Mucosa of stomach (tissue), 1 donor: Measurements from ENCODE around the gene FAM209B.
"Not testable (repeated sequence)": the region's sequence is repeated elsewhere in the genome, so short reads cannot be mapped to it uniquely, and the experiment has no call there.

ENCODE experiments used
- H3K27me3 ChIP-seq: one replicate; pipeline ENCODE4 v1.7.0; 2013; ENCODE audit warnings: mild to moderate bottlenecking, low read length; ENCODE audit not compliant: control insufficient read depth, insufficient read depth
- H3K36me3 ChIP-seq: one replicate; pipeline ENCODE4 v1.7.0; 2013; ENCODE audit warnings: low read length; ENCODE audit not compliant: control insufficient read depth, insufficient read depth
- H3K4me1 ChIP-seq: one replicate; pipeline ENCODE4 v1.7.0; 2013; ENCODE audit warnings: mild to moderate bottlenecking, low read length; ENCODE audit not compliant: control insufficient read depth, insufficient read depth
- H3K4me3 ChIP-seq: one replicate; pipeline ENCODE4 v1.7.0; 2013; ENCODE audit warnings: low read length
- H3K9ac ChIP-seq: one replicate; pipeline ENCODE4 v1.7.0; 2013; ENCODE audit warnings: mild to moderate bottlenecking, low read length, moderate library complexity
- H3K9me3 ChIP-seq: one replicate; pipeline ENCODE4 v1.7.0; 2013; ENCODE audit warnings: mild to moderate bottlenecking, low read length, moderate library complexity; ENCODE audit not compliant: control insufficient read depth
- donor health status: Pancreatic carcinoma.

The FAM209B gene

GRCh38 chr20:56532946-56533345 is at the start of gene FAM209B:
Gene FAM209B (plus strand): TSS chr20:56533246. CDS start chr20:56533342, 96 bp downstream.
- H3K9me3 ChIP-seq, H3K27me3 ChIP-seq, H3K9ac ChIP-seq, H3K4me1 ChIP-seq, H3K36me3 ChIP-seq, H3K4me3 ChIP-seq: not testable (repeated sequence)

- H3K9ac ChIP-seq, result no peak overlapping the region
- no peaks in the 10 kb centered on the region for H3K27me3 ChIP-seq
- no peaks in the 10 kb centered on the region for H3K4me1 ChIP-seq
- no peaks in the 10 kb centered on the region for H3K9me3 ChIP-seq
- H3K36me3 ChIP-seq, result peaks cover 15% of the 10 kb centered on the region
- no peak overlapping the region for H3K4me3 ChIP-seq
Observed at GRCh38 chr20:56483970-56484369, 49.1 kb upstream of the FAM209B start.

DNA sequence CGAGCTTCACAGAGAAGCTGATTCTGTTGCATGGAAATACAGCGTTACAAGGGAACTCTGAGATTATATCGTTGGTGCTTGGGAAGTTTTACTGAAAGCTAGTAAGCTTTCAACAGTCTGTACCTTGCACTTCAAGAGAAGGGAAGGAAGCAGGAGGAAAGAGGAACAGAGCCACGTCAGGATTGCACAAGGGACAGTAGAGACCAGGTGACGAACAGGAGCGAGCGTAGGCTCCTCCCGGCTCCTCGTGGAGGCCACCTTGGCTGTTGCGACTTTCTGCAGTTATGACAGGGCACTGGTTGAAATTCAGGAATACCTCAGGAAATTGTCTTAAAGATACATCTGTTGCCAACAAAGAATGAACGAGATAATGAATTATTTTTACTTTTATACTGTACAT is 45.8 kb upstream of the FAM209B start:
- Histone ChIP-seq H3K4me3 (no peak overlapping the region), H3K36me3 (peaks cover 15% of the 10 kb centered on the region), H3K27me3 (no peaks in the 10 kb centered on the region), H3K9ac (no peak overlapping the region), H3K4me1 (no peaks in the 10 kb centered on the region), H3K9me3 (no peaks in the 10 kb centered on the region)

DNA sequence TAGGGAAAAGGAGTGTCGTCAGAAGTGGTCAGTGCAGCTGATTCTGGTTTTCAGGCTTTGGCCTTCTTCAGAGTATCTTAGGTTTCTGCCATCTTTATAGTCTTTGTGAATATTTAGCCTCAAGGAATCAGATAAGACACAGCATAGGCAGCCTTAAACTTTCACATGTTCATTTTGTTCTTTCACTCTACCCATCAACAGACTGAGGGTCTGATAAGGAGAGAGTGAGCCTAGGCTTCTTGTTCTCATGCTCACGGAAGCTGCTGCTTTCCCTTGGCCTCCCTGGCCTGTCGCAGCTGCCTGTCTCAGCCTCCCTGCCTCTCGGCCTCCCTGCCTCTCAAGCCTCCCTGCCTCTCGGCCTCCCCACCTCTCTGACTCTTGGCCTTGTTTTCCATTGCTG is 44.5 kb upstream of the FAM209B start:
- H3K27me3 ChIP-seq, result no peaks in the 10 kb centered on the region
- H3K4me1 ChIP-seq, result no peaks in the 10 kb centered on the region
- no peak overlapping the region for H3K4me3 ChIP-seq
- H3K9me3 ChIP-seq, result no peaks in the 10 kb centered on the region
- no peak overlapping the region for H3K9ac ChIP-seq
- peaks cover 15% of the 10 kb centered on the region for H3K36me3 ChIP-seq

DNA sequence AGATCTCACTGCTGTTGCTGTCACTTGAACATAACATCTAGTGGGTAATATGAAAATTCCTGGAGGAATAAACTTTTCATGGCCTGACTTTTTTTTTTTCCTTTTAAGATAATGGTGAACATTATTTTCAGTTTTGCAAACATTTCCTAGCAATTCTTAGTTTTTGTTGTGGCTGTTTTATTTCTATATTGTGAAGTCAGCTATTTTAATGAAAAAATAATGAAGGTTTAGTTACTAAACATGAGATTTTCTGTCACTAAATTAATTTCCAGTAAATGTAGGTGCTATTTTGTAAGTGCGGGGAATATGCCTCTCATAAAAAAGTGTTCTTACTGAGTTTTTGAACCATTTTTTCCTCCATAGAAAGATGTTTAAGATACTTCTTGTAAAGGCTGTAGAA is 31.9 kb upstream of the FAM209B start:
- Histone ChIP-seq H3K36me3 (no peaks in the 10 kb centered on the region), H3K9ac (no peak overlapping the region), H3K4me3 (no peak overlapping the region), H3K27me3 (no peaks in the 10 kb centered on the region), H3K9me3 (no peaks in the 10 kb centered on the region), H3K4me1 (no peaks in the 10 kb centered on the region)

- no peaks in the 10 kb centered on the region for H3K4me1 ChIP-seq
- no peak overlapping the region for H3K9ac ChIP-seq
- no peak overlapping the region for H3K4me3 ChIP-seq
- H3K36me3 ChIP-seq, result no peaks in the 10 kb centered on the region
- H3K9me3 ChIP-seq, result no peaks in the 10 kb centered on the region
- no peaks in the 10 kb centered on the region for H3K27me3 ChIP-seq
Observed at GRCh38 chr20:56503916-56504315, 29.1 kb upstream of the FAM209B start.

DNA sequence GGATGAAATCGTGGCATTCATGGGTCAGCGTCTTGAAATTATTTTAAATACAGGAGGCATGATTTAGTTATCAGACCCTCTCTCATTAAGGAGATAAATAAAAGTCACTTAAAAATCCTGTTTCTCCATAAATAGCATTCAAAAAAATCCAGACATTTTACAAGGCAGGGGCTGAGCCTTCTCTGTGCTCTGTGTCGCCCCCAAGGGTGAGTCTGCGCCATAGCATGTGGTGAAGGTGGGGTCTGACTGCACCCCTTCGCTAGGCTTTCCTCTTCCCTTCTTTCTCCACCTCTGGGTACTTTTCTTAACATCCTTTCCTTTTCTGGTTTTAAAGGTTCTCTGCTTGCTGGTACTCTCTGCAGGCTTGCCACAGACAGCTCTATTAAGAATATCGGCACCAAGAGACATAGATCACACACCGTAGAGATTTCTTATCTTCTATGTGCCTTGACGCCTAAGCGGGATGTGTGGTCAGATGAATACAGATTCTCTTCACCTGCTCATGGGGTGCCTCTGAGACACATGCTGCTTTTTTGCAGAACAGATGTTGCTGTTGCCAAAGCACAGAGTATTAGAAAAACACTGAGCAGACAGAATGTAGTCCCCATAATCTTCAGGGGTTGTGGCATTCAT is 28.6 kb upstream of the FAM209B start:
- H3K27me3 ChIP-seq, result no peaks in the 10 kb centered on the region
- H3K4me3 ChIP-seq, result no peak overlapping the region
- H3K9ac ChIP-seq, result no peak overlapping the region
- H3K9me3 ChIP-seq, result no peaks in the 10 kb centered on the region
- no peaks in the 10 kb centered on the region for H3K4me1 ChIP-seq
- no peaks in the 10 kb centered on the region for H3K36me3 ChIP-seq

DNA sequence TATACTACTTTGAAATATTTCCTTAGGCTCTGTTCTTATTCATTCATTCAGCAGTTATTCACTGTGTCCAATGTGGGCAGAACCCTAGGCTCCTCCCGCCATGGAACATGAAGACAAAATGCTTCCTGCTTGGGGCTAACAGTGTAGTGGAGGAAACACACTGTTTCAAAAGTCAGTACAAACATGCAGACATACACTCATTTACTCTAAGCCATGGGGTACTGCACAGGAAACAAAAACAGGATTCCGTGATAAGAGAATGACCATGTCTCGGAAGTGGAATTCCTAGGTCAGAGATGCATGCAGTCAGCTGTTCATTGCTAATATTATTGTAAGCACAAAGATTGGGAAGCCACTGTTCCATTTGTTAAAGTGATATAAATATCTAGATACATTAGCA is 26.9 kb upstream of the FAM209B start:
- Histone ChIP-seq H3K9me3 (no peaks in the 10 kb centered on the region), H3K9ac (no peak overlapping the region), H3K4me3 (no peak overlapping the region), H3K27me3 (no peaks in the 10 kb centered on the region), H3K36me3 (no peaks in the 10 kb centered on the region), H3K4me1 (no peaks in the 10 kb centered on the region)

- Histone ChIP-seq H3K4me3 (no peak overlapping the region), H3K4me1 (no peaks in the 10 kb centered on the region), H3K36me3 (no peaks in the 10 kb centered on the region), H3K9ac (no peak overlapping the region), H3K27me3 (no peaks in the 10 kb centered on the region), H3K9me3 (no peaks in the 10 kb centered on the region)
Observed at GRCh38 chr20:56511926-56512325, 21.1 kb upstream of the FAM209B start.

DNA sequence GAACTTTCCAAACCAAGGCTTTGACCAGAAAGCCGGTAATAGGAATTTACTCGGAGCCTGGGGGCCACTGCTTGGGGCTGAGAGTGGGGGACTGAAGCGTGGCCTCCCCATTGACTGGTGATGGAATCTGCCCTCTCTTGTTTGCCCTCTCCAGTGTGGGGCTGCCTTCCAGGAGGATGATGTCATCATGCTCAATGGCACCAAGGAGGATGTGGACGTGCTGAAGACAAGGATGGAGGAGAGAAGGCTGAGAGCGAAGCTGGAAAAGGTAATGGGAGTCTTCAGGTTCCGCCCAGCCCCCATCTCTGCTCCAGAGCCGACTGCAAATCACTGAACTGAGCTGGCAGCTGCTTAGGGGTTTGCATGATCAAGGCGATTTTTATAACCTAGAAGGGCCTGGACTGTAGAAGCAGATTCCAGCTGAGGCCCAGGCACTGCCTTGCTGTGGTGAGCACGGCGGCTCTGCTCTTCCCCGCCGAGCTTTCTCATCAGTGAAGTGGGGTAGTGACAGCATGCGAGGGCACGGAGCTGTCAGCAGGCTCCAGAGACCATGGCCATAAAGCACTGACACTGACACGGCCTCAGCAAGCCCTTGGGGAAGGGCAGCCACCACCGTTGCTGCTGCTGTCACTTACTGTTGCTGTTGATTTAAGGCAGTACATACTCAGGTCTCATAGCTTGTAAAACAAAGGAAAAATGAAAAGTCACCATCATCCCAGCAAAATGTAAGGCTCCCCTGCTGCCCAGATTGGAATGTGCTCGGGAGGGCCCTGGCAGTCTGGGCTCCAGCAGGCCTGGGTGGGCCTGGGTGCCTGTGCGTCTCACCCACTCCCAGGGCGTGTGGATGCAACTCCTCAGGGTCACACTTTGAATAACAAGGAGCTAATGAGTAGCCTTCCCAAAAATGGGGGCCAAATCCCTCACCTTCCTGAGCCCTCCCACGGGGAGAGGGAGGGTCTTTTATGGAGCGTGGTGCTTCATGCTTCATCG is 19.6 kb upstream of the FAM209B start:
- no peak overlapping the region for H3K9ac ChIP-seq
- H3K36me3 ChIP-seq, result no peaks in the 10 kb centered on the region
- no peaks in the 10 kb centered on the region for H3K27me3 ChIP-seq
- H3K4me1 ChIP-seq, result no peaks in the 10 kb centered on the region
- no peak overlapping the region for H3K4me3 ChIP-seq
- no peaks in the 10 kb centered on the region for H3K9me3 ChIP-seq

DNA sequence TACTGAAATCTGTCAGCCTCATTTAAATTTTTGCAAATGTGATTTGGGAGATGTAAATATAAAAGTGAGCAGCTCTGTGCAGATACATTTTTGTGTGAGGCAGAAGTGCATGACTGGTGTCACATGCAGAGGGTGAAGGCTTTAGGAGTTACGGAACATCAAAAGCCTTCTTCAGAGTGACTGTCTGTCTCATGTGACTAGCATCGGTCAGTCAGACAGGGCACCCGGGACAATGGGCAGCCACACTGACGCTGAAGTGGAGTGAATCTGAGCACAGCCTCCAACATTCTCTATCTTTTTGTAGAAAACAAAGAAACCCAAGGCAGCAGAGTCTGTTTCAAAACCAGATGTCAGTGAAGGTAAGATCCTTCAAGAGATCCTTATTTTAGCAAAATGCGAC is 16.4 kb upstream of the FAM209B start:
- H3K4me3 ChIP-seq, result no peak overlapping the region
- no peak overlapping the region for H3K9ac ChIP-seq
- no peaks in the 10 kb centered on the region for H3K4me1 ChIP-seq
- no peaks in the 10 kb centered on the region for H3K36me3 ChIP-seq
- H3K27me3 ChIP-seq, result no peaks in the 10 kb centered on the region
- H3K9me3 ChIP-seq, result no peaks in the 10 kb centered on the region

DNA sequence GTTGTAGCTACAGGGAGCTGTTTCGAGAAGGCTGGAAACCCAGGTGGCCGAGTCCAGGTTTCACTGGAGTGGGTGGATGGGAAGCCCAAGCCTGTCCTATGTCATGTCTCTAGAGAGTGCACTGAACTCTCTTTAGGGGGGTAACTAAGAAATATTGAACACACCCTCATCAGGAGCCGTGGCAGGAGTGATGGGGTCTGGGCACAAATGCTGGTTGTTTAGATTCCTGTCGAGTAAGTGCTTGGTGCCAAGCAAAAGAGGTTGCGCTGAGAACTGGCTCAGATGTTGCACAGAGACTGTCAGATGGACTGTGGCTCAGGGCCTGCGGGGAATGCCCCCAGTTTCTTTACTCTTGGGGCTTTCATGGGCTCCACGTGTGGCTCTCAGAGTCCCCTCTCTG is 15.8 kb upstream of the FAM209B start:
- H3K36me3 ChIP-seq, result no peaks in the 10 kb centered on the region
- H3K27me3 ChIP-seq, result no peaks in the 10 kb centered on the region
- H3K4me3 ChIP-seq, result no peak overlapping the region
- no peaks in the 10 kb centered on the region for H3K4me1 ChIP-seq
- H3K9me3 ChIP-seq, result no peaks in the 10 kb centered on the region
- H3K9ac ChIP-seq, result no peak overlapping the region
